8988T (cell line): ENCODE results near the gene DGKZ.

Experiments used
- DNase-seq: peaks from one replicate; pipeline ENCODE4 v3.0.0; 2011

DGKZ gene

DNA sequence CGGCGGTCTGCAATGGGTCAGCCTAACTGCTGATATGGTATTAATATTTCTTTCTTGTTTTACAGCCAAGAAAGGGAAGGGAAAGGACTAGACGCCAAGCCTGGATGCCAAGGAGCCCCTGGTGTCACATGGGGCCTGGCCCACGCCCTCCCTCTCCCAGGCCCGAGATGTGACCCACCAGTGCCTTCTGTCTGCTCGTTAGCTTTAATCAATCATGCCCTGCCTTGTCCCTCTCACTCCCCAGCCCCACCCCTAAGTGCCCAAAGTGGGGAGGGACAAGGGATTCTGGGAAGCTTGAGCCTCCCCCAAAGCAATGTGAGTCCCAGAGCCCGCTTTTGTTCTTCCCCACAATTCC is 36.1 kb downstream of the DGKZ start:
- DNase-seq, result peak; percentile 24

DNA sequence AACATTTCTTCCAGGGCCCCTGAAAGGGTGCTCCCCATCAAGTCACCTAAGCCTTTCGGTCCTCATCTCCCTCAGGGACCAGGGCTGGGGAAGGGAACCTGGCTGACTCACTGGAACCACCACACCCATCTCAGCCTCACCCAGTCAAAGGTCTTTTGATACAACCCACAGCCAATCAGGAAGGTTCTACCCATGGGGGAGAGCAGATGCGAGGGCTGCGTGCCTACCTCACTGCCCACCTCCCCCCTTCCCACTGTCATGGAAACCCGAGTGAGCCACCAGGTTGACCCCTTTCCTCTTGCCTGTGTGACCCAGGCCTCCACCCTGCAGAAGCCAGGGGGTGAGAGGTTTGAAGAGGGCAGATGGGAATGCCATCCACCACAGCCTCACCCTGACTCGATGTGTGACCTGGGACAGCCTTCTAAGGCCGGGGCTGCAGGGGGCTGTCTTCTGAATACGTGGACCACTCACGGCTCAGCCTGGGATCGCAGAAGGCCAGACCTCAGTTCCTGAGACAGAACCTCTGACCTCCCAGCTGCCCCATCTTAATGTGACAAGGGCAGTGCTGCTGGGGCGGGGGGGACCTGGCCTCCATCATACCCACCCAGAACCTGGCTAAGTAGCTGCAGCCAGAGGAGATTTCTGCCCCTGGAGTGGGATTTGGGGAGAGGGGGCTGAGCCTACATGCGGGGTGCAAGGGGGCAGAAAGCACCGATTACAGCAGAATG is 36.9 kb downstream of the DGKZ start:
- no peak for DNase-seq

DNA sequence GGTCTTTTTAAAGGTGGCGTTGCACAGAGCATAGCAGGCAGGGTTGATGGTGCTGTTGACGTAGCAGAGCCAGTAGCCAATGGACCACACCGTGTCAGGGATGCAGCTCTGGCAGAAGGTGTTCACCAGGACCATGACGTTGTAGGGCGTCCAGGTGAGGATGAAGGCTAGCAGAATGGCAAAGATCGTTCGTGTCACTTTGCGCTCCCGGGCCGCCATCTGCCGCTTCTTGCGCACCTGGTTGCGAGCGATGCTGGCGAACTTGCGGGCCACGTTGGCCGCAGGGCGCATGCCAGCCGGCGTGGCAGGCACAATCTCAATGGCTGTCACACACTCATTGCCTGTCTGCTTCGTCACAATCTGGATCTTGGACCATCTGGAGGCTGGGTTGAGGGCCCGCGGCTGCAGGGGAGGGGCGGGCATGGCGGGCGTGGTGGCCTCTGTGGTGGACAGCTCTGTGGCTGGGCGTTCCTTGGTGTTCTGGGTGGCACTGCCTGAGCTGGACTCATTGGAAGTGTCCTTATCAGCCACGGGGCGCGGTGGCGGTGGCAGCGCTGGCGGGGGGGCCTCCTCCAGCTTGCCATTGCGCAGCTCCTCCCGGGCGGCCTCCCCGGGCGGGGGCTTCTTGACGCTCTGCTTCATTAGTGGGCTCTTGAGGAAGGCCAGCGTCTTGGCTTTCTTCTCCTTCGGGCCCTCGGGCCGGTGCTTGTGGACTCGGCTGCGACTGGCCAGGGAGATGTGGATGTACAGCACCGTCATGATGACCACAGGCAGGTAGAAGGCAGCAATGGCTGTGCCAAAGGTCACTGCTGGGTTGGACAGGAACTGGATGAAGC is 38.1 kb downstream of the DGKZ start:
- no peak for DNase-seq

DNA sequence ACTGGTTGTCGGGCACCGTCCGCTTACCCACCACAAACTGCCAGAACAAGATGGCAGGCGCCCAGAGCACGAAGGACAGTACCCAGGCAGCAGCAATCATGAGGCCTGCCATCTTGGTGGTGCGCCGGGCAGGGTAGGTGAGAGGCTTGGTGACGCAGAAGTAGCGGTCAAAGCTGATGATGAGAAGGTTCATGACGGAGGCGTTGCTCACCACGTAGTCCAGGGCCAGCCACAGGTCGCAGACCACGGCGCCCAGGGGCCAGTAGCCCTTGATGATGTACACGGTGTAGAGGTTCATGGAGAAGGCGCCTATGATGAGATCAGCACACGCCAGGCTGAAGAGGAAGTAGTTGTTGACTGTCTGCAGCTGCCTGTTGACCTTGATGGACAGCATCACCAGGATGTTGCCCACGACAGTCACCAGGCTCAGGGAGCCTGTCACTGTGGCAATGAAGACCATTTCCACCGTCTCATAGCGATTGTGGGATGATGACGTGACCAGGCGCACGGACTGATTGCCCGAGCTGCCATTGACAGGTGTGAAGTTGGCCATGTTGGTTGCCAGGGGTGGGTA is 38.8 kb downstream of the DGKZ start:
- no peak for DNase-seq

DNA sequence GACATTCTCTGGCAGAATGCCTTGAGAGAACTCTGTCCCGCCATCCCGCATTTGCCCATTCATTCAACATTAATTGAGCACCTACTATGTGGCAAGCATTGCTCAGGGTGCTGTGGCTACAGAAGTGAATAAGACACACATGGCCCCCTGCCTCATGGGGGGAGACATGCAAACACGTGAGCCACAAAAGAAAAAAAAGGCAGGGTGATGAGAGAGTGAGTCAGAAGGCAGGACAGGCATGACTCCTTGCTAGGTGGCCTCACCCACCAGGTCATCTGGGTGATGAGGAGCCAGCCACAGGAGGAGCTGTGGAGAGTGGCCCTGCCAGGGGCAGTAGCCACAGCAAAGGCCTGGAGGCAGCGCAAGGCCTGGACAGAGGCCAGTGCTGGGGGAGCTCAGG is 39.4 kb downstream of the DGKZ start:
- no peak for DNase-seq

DNA sequence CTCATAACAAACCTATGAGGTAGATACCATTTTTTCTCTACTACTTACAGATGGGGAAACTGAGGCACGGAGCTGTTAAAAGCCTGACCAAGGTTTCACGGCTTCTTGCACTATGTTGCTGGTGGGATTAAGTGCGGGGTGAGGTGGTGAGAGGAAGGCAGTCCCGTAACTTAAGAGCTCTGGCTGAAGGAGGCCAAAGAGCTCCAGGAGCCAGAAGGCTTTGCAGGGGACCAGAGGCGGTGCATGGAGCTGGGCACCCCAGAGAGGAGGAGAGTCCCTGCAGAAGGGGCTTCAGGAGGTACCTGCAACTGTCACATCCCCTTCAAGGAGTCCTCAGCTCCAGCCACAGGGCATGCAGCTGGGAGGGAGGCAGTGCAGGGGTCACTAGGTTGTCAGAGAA is 40.2 kb downstream of the DGKZ start:
- DNase-seq, result no peak

DNA sequence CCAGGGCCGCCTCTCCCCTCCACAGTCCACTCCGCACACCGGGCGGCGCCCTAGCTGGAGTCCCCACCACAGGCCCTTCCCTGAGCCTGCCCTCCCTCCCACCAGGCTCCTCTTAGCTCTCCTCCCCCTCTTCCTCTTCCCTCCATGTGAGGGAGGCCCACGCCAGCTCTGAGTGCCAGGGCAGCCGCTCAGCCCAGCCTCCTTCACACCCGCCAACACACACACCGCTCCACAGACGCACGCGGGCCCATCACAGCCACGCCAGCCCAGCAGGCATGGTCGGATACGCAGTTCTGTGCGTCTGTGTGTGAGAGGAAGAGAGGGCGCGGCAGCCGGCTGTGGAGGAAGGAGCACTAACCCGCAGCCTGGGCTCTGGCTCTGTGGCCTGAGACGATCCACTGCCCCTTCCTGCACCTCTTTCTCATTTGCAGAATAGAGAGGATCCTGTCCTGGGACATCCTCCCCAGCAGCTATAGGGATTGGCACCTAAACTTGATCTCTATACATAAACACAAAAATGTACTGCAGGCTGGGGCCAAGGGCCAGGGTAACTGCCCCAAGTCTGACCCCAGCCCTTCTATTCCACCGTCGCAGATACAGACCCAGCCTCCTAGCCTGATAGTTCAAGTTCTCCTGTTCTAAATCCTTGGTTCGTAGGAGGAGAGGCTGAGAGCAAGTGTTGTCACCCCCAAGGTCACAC is 40.8 kb downstream of the DGKZ start:
- DNase-seq, result no peak

DNA sequence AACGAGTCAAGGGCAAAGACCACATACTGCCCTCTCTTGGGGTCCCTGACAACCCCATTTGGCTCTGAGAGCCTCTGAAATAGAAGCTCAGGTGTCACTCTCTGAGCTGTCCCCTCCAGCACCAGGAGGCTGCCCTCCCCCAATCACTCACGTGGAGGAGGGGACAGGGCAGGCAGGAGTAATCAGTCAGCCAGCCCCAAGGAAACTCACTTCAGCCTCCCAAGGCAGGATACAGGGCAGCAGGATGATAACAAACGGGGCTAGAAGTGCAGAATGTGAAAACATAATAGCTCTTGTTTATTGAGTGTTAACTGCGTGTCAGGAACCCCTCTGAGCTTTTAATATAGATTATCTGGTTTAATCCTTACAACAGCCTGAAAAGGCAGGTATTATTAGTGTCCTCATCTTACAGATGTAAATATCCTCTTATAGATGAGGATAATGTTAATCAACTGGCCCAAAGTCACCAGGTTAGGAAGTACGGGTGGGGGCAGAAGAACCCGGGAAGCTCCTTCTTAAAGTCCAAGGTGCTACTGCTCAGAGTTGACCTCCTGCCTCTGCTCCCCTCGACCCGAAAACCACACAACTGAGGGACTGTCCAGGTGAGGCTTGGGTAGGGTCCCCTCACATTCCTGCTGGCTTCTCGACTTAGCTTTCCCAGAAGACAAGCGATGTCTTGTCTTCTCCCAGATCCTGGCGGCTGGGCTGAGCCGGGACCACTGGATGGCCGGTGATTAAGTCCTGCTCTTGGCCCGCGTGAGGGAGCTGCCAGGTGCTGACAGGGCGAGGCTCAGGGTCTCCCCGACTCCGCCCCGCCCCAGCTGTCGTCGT is 41.6 kb downstream of the DGKZ start:
- DNase-seq, result no peak

DNA sequence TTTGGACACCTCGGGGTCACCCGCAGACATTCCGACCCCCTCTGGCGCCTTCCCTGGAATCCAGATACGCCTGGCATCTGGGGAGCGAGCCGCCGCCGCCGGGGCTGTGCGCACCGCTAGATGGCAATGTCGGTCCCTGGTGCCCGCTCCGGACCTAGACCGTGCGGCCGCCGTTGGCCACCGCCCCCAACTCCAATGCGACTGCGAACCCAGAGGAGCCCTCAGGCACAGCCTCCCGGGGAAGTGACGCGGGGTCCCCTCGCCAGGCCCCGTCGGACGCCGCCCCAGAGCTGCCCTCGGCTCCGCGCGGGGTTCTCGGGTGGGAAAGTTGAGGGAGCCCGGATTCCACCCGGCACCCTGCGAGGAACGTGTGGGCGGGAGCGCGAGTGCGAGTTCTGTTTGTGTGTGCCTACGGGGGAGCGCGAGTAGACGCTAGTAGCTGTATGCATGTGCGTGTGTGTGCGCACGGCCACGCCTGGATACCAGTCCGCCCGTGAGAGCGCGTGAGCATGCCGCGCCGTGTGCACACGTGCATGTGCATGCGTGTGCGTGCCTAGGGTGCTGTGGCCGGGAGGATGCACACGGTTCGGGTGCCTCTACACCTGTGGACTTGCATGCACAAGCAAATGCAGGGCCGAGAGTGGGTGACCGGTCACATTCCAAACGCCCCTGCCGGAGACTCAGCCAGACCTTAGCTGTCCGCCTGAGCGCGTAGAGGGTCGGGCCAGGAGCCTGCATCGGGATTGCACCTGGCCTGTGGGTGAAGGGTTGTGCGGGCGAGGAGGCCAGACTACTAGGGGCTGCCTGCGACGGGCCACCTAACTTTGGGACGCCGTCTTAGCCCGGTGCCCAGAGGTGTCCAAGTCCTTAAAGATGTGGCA is 42.4 kb downstream of the DGKZ start:
- peak; percentile 100 for DNase-seq

DNA sequence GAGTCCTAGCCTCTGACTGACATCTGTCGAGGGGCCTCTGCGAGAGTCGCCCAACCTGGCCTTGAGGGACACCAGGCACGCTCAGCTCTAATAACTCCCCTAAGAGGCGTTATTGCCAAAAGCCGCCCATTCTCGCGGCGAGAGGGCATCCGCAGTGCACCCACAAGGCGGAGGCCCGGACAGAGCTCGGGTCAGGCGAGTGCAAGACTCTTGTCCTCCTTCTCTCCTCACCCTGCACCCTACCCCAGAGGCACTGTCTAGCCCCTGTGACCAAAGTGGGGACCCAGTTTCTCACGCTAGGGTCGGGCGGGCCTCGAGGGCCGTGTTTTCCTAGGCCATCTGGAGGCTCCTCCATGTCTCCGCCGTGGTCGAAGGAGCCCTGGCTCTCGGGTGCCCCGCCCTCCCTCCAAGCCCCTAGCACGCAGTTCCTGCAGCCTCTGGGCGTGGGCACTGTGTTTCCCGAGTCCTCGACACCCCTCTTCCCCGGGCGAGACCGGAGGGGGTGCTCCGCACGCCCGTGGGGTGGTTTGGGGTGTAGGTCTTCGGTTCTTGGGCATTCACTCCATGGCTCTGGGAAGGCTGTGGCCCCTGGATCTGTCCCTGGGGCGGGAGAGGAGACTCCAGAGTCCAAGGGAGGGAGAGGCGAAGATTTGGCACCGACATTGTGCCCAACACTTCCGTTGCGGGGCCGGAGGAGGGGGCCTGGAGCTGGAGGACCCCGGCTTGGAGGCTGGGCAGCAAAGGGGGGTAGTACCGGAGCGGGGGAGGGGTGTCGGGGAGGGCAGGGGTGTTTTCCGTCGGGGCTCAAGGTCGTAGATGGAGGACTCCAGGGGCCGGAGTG is 43.3 kb downstream of the DGKZ start:
- peak; percentile 62 for DNase-seq

DNA sequence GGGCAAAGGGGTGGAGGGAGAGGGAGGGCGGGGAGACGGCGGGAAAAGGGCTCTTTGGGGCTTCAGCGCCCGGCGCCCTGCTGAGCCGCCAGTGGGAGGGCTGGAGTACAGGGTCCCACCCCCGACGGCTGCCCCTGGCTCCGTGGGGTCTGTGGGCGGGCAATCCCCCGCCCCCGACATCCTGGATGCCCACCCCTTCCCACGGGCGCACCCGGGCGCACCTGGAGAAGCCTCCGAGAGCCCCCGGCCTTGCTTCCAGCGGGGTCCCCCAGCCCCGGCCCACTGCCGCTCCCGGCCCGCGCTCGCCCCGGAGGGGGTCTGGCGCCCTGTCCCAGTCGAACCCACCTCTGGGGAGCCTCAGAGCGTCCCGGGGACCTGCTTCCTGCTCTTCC is 43.9 kb downstream of the DGKZ start:
- DNase-seq, result peak; percentile 59

DNA sequence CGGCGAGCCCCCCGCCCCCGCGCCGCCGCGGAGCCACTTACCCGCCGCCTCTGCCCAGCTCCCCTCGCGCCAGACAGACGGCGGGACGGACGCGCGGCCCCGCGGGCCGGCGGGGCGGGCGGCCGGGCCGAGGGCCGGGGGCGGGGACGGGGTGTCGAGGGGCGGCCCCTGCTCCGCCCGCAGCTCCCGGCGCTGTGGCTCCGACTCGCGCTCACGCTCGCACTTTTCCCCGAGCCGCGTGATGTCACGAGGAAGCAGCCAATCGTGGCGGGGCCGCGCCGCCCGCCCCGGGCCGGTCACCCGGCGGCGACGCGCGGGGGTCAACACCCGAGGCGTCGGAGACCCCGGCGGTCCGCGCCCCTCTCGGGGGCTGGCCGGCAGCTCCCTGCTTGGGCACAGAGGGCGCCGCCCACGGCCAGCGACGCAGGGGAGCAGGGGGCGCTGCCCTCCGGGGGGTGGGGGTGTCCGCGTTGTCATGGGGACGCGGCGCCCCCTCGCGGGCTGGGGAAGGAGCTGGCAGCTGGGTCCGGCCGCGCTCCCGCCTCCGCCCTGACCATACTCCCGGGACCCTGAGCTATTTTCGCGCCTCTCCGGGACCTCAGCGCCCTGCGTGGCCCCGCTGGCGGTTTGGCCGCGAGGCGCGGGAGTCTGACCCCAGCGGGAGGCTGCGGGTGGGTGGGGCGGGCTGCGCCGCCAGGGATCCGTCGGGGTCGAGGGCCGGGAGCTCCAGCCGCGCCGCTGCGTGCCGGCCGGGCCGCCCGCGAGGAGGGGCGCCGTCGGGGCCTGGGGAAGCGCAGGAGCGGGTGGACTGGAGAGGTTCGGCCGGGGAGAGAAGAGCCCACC is 44.5 kb downstream of the DGKZ start, which contains the start of gene CHRM4:
TSS of gene CHRM4 (minus strand) at position 199 of the 843 bp plus-strand sequence. CDS start 5,219 bp downstream, outside the sequence.
- peak; percentile 100 for DNase-seq

DNA sequence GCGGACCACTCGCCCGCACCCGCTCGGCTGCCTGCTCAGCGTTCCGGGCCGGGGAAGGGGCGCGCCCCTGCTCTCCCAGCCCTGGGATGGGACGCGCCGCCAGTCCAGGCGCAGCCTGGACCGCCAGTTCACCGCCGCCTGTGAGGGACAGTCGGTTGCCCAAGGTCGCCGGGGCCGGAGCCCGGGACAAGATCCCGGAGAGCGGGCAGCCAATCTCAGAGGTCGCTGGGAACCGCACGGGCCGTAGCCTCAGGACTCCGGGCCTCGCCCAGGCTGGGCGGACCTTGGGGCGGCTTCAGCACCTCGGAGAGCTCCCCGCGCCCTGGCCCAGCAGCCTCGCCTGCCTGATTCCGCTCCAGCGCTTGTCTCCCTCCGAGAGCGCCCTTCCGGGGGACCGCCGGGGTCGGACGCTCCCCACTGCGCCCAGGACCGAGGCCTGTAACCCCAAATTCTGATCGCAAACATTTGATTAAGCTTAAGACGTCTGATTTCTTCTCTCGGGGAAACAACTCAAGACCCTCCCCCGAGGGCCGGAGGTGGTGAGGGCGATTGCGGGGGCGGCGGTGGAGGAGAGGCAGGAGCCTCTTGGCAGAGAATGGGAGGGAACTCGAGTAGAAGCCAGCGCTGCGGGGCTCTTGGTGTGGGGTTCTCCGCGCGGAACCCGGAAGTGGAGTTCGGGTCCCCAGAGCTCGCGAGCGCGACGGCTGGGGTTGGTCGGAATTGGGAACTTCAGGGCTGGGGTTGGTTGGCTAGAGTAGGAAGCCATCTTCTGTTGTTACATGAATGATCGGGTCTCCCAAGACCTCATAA is 45.4 kb downstream of the DGKZ start:
- peak; percentile 100 for DNase-seq

DNA sequence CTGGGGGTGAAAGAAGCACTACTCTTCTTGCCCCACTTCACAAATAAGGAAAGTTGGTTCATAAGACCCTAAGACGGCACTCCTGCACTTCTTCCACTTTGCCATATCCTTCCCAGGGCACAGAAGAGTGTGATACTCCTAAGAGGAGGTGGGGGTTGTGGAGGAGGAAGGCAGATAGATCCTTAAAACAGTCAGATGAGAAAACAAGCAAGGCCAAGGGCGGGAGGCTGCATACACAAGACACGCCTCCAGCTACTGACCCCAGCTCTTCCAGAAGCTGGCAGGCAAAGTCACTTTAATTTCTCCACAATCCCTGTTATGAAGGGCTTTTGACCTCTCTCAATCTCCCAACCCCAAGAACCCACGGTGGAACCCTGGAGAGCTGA is 46.0 kb downstream of the DGKZ start:
- DNase-seq, result peak; percentile 30

DNA sequence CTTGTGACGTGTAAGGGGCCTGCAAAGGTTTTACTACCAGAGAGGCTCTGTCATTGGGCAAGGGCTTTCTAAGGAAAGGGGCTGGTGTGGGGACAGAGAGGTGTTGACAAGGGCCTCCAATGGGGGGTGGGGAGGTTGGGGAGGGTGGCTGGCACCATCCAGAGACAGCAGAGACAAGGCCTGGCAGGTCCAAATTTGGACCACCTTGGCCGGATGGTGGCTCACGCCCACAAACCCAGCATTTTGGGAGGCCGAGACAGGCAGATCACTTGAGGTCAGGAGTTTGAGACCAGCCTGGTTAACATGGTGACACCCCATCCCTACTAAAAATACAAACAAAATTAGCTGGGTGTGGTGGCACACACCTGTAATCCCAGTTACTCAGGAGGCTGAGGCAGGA is 46.5 kb downstream of the DGKZ start:
- no peak for DNase-seq

DNA sequence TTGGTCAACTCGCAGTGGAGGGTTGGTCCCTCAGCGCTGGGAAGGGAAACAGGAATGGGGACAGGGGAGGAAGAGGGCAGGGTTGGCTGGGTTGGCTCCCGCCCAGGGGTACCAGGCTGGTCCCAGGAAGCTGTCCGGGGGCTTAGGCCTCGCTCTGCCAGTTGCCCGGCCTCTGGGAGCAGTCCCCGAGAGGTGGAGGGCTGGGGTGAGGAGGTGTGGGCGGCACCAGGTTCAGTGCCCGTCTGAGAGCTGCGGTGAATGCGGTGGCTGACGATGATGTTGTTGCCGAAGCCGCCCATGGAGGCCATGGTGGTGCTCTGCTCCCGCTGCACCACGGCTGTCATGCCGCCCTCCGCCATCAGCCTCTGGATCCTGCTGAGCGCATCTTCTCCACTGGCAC is 50.3 kb downstream of the DGKZ start:
- no peak for DNase-seq

DNA sequence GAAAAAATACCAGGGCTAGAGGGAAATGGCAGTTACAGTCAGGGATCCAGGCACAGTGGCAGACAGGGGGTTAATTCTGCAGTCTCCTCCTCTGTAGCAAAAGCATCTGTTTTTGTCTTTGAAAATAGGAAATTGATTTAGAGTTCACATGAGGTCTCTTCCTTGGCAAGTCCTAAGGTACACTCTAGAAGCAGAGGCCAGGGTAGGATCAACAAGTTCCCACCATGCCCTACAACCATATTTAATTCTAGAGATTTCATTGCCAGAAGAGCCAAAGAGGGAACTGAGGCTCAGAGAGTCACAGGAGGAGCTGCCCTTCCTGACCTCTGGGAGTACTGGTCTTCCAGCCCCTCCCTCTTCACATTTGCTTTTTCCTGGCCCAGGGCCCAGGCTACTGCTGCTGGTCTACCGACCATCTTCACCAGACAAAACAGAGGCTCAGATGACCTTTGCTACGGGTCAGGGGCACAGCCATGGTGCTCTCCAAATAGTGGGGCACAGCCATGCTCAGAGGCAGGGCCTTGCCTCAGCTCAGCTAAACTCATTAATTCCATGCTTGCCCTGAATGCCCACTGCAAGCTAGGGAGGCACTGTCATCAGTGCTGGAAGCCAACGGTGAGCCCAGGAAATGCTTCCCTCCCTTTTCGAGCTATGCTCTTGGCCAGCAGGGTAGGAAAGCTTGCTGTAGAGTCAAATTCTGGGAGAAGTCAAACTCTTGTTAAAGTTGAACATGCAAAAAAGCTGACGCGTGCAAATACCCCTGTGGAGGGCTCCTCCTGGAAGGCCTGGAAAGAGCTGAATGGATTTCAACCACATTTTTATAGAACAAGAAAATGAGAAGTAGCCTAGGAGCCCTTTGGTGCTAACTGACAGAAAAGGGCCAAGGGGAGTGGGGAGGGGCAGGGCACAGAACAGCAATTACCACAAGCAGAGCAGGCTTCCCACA is 56.0 kb downstream of the DGKZ start:
- DNase-seq, result no peak
